ENCODE results near the gene CUBN. TPM values are rescaled to one million over a fixed set of nuclear protein-coding genes. Genes with fewer than 3 reads are reported as not detected.

The CUBN gene
- total RNA-seq, 1 experiment from 2014 or later: 4.6 TPM

DNA sequence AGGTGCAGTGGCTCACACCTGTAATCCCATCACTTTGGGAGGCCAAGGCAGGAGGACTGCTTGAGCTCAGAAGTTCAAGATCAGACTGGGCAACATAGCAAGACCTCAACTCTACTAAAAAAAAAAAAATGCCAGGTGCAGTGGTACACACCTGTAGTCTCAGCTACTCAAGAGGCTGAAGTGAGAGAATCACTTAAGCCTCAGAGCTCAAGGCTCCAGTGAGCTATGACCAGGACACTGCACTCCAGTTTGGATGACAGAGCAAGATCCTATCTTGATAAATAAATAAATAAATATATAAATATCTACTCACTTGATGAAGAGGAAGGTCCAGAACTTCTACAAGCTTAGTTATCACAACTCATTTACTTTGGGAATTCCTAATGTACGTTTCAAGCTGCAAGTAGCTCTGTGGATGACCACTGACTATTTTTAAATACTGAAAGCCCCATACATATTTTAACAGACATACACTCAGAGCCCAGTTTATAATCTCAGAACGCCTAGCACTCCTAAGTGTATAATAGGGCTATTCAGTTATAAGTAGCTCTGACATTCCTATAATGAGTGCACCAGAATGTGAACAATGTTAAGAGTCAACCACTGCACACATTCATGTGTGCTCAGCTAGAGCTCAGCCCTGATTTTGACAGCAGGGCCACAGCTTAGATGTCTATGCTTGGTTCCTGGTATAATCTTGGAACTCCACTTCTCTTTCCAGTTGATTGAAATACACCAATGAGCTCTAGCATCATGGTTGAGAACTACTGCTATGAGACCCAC lies 119.1 kb downstream of the CUBN start:
- H3K27ac Mint-ChIP-seq (ENCODE audit: unreplicated experiment): no peak overlapping the region

DNA sequence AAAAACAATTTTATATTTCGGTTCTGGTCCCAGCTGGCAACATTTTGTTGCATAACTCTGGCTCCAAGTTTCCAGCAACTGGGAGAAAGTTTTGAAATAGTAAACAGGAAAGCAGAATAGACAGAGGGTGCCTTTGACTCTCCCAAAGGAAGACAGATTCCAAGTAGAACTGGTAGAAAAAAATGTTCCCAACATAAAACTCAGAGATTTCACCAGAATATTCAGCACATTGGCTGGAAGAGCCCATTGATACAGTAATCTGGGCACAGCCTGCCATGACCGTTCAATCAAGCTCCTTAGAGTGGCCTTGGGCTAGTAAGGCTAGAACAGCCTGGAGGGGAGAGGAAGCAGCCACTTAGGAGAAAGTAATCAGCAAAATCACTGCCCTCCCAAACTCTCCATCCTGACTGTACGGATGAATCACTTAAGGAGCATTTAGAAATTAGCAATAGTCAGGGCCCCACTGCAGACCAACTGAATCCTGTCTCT lies 120.4 kb downstream of the CUBN start:
- H3K9me3 ChIP-seq: no peaks in the 10 kb centered on the region
- H3K4me3 ChIP-seq (ENCODE audit: low read depth, low read length): no peak overlapping the region
- no peak for DNase-seq
- TF ChIP-seq, protein P1, sequence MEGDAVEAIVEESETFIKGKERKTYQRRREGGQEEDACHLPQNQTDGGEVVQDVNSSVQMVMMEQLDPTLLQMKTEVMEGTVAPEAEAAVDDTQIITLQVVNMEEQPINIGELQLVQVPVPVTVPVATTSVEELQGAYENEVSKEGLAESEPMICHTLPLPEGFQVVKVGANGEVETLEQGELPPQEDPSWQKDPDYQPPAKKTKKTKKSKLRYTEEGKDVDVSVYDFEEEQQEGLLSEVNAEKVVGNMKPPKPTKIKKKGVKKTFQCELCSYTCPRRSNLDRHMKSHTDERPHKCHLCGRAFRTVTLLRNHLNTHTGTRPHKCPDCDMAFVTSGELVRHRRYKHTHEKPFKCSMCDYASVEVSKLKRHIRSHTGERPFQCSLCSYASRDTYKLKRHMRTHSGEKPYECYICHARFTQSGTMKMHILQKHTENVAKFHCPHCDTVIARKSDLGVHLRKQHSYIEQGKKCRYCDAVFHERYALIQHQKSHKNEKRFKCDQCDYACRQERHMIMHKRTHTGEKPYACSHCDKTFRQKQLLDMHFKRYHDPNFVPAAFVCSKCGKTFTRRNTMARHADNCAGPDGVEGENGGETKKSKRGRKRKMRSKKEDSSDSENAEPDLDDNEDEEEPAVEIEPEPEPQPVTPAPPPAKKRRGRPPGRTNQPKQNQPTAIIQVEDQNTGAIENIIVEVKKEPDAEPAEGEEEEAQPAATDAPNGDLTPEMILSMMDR (IDR thresholded peaks at IDR 0.05; ENCODE audit: insufficient read depth in 1 of 2, low read depth in 1 of 2, low read length in 1 of 2, severe bottlenecking in 1 of 2, unreplicated experiment in 1 of 2): no peak
- no peaks in the 10 kb centered on the region for H3K4me1 ChIP-seq
- Mint-ChIP-seq H3K27me3 (ENCODE audit: insufficient read depth, unreplicated experiment) (peaks cover 9% of the 10 kb centered on the region), H3K36me3 (ENCODE audit: insufficient read depth, unreplicated experiment) (no peaks in the 10 kb centered on the region), H3K4me3 (ENCODE audit: unreplicated experiment) (no peak overlapping the region), H3K4me1 (ENCODE audit: low read depth, unreplicated experiment) (no peaks in the 10 kb centered on the region), H3K27ac (ENCODE audit: unreplicated experiment) (no peak overlapping the region), H3K9me3 (ENCODE audit: unreplicated experiment) (peaks cover 10% of the 10 kb centered on the region)
- intact Hi-C loops (cut with micrococcal nuclease; ENCODE audit: unreplicated experiment): no loop called here
- CTCF ChIA-PET: no interaction called here
- no peaks in the 10 kb centered on the region for H3K27me3 ChIP-seq (replicated peaks; ENCODE audit: control insufficient read depth, insufficient read depth, low read length)
- H3K36me3 ChIP-seq (ENCODE audit: control insufficient read depth, insufficient read depth, low read length): no peaks in the 10 kb centered on the region
- BruUV-seq (replicated peaks): no TSS peak
- POLR2A ChIA-PET: no interaction called here

More for the DNA sequence above, 119.1 kb downstream of the CUBN start:
- Histone ChIP-seq H3K4me3 (ENCODE audit: low read depth, low read length) (no peak overlapping the region), H3K27me3 (replicated peaks; ENCODE audit: control insufficient read depth, insufficient read depth, low read length) (no peaks in the 10 kb centered on the region), H3K9me3 (no peaks in the 10 kb centered on the region), H3K4me1 (no peaks in the 10 kb centered on the region), H3K36me3 (ENCODE audit: control insufficient read depth, insufficient read depth, low read length) (no peaks in the 10 kb centered on the region)
- DNase-seq: no peak
- H3K27me3 Mint-ChIP-seq (ENCODE audit: insufficient read depth, unreplicated experiment): peaks cover 2% of the 10 kb centered on the region
- TF ChIP-seq, protein P1 (IDR thresholded peaks at IDR 0.05; ENCODE audit: insufficient read depth in 1 of 2, low read depth in 1 of 2, low read length in 1 of 2, severe bottlenecking in 1 of 2, unreplicated experiment in 1 of 2): no peak
- no TSS peak for BruUV-seq (replicated peaks)
- no peak overlapping the region for H3K4me3 Mint-ChIP-seq (ENCODE audit: unreplicated experiment)
- ChIA-PET CTCF (no interaction called here), POLR2A (interaction anchor here (0.6 kb wide), 1 partner anchor 48 kb away, joined by 3 read pairs; no protein-coding TSS in a partner anchor)
- intact Hi-C loops (cut with micrococcal nuclease; ENCODE audit: unreplicated experiment): no loop called here
- H3K9me3 Mint-ChIP-seq (ENCODE audit: unreplicated experiment): peaks cover 10% of the 10 kb centered on the region
- H3K4me1 Mint-ChIP-seq (ENCODE audit: low read depth, unreplicated experiment): no peaks in the 10 kb centered on the region
- no peaks in the 10 kb centered on the region for H3K36me3 Mint-ChIP-seq (ENCODE audit: insufficient read depth, unreplicated experiment)

DNA sequence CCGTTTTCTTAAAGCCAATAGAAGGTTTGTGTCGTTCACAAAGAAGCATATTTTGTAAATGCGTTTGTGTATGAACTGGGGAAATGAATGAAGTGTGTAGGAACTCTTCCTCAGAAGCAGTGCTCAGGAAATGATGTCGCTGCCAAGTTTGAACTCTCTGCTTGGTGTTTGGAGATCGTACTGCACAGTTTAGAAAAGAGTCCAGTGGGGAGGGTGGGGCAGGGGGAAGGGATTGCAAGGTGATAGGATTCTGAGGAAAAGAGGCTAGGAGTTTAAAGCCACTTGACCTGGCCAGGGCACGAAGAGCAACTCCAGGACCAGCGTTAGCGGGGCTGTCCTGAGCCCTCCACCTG lies 122.2 kb downstream of the CUBN start:
- TF ChIP-seq, protein P1 (IDR thresholded peaks at IDR 0.05; ENCODE audit: insufficient read depth in 1 of 2, low read depth in 1 of 2, low read length in 1 of 2, severe bottlenecking in 1 of 2, unreplicated experiment in 1 of 2): no peak
- Mint-ChIP-seq H3K27me3 (ENCODE audit: insufficient read depth, unreplicated experiment) (peaks cover 9% of the 10 kb centered on the region), H3K4me3 (ENCODE audit: unreplicated experiment) (no peak overlapping the region), H3K36me3 (ENCODE audit: insufficient read depth, unreplicated experiment) (no peaks in the 10 kb centered on the region), H3K9me3 (ENCODE audit: unreplicated experiment) (no peaks in the 10 kb centered on the region), H3K27ac (ENCODE audit: unreplicated experiment) (no peak overlapping the region), H3K4me1 (ENCODE audit: low read depth, unreplicated experiment) (no peaks in the 10 kb centered on the region)
- no TSS peak for BruUV-seq (replicated peaks)
- Histone ChIP-seq H3K4me1 (no peaks in the 10 kb centered on the region), H3K4me3 (ENCODE audit: low read depth, low read length) (no peak overlapping the region), H3K36me3 (ENCODE audit: control insufficient read depth, insufficient read depth, low read length) (no peaks in the 10 kb centered on the region), H3K9me3 (no peaks in the 10 kb centered on the region), H3K27me3 (replicated peaks; ENCODE audit: control insufficient read depth, insufficient read depth, low read length) (no peaks in the 10 kb centered on the region)
- POLR2A ChIA-PET: no interaction called here
- DNase-seq: no peak
- CTCF ChIA-PET: no interaction called here
- intact Hi-C loops (cut with micrococcal nuclease; ENCODE audit: unreplicated experiment): no loop called here

All from Caco-2 (cell line).